Renal cortex interstitium (tissue), 11 donors: ENCODE results near the gene PRAMEF13. TPM values are rescaled to one million over a fixed set of nuclear protein-coding genes. Genes with fewer than 3 reads are reported as not detected.
"Not testable (repeated sequence)": the region's sequence is repeated elsewhere in the genome, so short reads cannot be mapped to it uniquely, and the experiment has no call there.

Source experiments
- DNase-seq, 11 donors: peaks; one replicate each; pipeline ENCODE4 v3.0.0-alpha.2; 2013; ENCODE audit warnings: low read depth in 9 of 11, low spot score in 4 of 11; ENCODE audit errors: extremely low read depth in 1 of 11
- polyA plus RNA-seq, 3 donors: library from polyadenylated mRNA; unstranded; fragments of 120-200 nt; gene quantifications; one replicate each; pipeline ENCODE4 v1.2.1, GENCODE V29; 2013; ENCODE audit not compliant: insufficient read length in 3 of 3

Gene PRAMEF13
- polyA plus RNA-seq, 3 donors = not detected

GRCh38 chr1:13216619-13217018, 15.4 kb upstream of the PRAMEF13 start:
- not testable (repeated sequence) for DNase-seq

DNA sequence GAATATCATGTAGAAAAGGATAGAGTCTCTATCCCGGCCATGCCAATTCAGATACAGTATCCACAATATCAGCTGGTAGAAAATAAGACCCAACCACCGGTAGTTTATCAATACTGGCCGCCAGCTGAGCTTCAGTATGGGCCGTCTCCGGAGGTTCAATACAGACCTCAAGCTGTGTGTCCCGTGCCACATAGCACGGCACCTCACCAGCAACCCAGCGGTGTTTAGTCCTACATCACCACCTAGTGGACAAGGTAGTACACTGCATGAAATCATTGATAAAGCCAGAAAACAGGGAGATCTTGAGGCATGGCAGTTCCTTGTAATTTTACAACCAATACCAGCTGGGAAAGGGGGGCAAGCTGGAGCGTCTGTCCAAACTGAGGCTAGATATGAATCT, 7.5 kb upstream of the PRAMEF13 start:
- not testable (repeated sequence) for DNase-seq

GRCh38 chr1:13171548-13171947, 29.7 kb downstream of the PRAMEF13 start, which contains the start of gene PRAMEF9:
Gene PRAMEF9 (plus strand): TSS chr1:13171848. CDS start chr1:13175281, 3,433 bp downstream.
- DNase-seq = not testable (repeated sequence)

DNA sequence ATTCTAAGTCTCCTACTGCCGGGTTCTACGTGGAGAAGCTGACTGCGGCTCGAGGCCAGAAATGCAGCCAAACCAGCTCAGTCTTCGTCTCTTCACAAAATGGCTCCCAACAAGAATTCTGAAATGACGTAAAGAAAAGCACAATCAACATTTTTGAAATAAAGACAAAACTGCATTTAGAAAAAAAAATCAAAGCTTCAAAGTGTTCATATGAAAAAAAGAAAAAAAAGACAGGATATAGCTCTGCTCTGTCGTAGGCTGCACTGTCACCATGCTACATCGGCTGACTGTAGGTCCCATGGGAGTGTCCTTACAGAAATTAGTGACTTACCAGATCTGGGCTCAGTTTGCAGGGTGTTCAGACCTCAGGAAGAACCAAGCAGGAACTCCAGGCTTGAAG, 35.7 kb downstream of the PRAMEF13 start, which contains the start of gene HNRNPCL4:
Gene HNRNPCL4 (minus strand): TSS at position 101 of the 400 bp plus-strand sequence. CDS start 164 bp downstream, outside the sequence.
- not testable (repeated sequence) for DNase-seq

DNA sequence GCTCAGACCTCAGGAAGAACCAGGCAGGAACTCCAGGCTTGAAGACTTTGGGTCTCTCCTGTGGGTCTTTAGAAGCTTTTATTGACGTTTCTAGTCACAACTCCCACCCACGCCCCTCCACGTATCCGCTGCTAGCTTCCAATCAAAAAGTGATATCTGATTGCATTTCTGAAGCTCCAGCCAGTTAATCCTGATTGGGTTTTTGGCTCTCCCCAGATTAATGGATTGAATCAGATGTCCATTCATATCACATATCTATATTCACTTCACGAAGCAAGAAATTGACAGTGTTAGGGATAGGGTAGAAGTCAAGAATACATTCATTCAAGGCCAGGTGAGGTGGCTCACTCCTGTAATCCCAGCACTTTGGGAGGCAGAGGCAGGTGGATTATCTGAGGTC, 45.3 kb downstream of the PRAMEF13 start, which contains the start of gene PRAMEF26:
Gene PRAMEF26 (minus strand): TSS at position 101 of the 400 bp plus-strand sequence. CDS start 2,914 bp downstream, outside the sequence.
- not testable (repeated sequence) for DNase-seq

Other genes with a start within 250 kb of the PRAMEF13 start
- gene PRAMEF27, start 144.8 kb downstream of the PRAMEF13 start, polyA plus RNA-seq = not detected
- not detected for gene HNRNPCL3, start 140.6 kb downstream of the PRAMEF13 start, polyA plus RNA-seq
- not detected for gene PRAMEF25, start 130.6 kb downstream of the PRAMEF13 start, polyA plus RNA-seq
- gene HNRNPCL2, start 84.6 kb downstream of the PRAMEF13 start, polyA plus RNA-seq = under 1 TPM in 1 of 3 donors, not detected in 2; 0.17 TPM
- gene PRAMEF26, start 45.4 kb downstream of the PRAMEF13 start, polyA plus RNA-seq = not detected
- gene HNRNPCL4, start 35.8 kb downstream of the PRAMEF13 start, polyA plus RNA-seq = under 1 TPM; 0.19 to 0.53 (median 0.35) TPM
- gene PRAMEF9, start 29.6 kb downstream of the PRAMEF13 start, polyA plus RNA-seq = not detected
- not detected for gene PRAMEF18, start 24.7 kb upstream of the PRAMEF13 start, polyA plus RNA-seq
- not detected for gene PRAMEF5, start 52.8 kb upstream of the PRAMEF13 start, polyA plus RNA-seq
- not detected for gene PRAMEF8, start 83.7 kb upstream of the PRAMEF13 start, polyA plus RNA-seq
- gene PRAMEF33, start 102.1 kb upstream of the PRAMEF13 start, polyA plus RNA-seq = not detected
- not detected for gene PRAMEF15, start 114.2 kb upstream of the PRAMEF13 start, polyA plus RNA-seq
- gene PRAMEF14, start 145.7 kb upstream of the PRAMEF13 start, polyA plus RNA-seq = not detected
- gene PRAMEF19, start 170.5 kb upstream of the PRAMEF13 start, polyA plus RNA-seq = not detected
- gene PRAMEF17, start 188.2 kb upstream of the PRAMEF13 start, polyA plus RNA-seq = not detected
- gene PRAMEF20, start 209.0 kb upstream of the PRAMEF13 start, polyA plus RNA-seq = not detected